ENCODE measurements around the gene TMEM225B.
"Not testable (repeated sequence)": the region's sequence is repeated elsewhere in the genome, so short reads cannot be mapped to it uniquely, and the experiment has no call there.

GRCh38 chr7:99637414-99637813, 39.3 kb downstream of the TMEM225B start:
- not testable (repeated sequence) for TF ChIP-seq CTCF (IDR thresholded peaks at IDR 0.05); POLR2A (IDR thresholded peaks at IDR 0.05); EP300 (IDR thresholded peaks at IDR 0.05; ENCODE audit: low read depth)

Data from transverse colon (tissue), 3 donors.